GM18499 (cell line): ENCODE data around the gene SH3PXD2A.

Experiments
- ATAC-seq: cut with Tn5 transposase; IDR thresholded peaks from one replicate; pipeline ENCODE4 v1.9.1; 2021; ENCODE audit warnings: moderate number of reproducible peaks; ENCODE audit not compliant: insufficient read depth, unreplicated experiment

SH3PXD2A gene

DNA sequence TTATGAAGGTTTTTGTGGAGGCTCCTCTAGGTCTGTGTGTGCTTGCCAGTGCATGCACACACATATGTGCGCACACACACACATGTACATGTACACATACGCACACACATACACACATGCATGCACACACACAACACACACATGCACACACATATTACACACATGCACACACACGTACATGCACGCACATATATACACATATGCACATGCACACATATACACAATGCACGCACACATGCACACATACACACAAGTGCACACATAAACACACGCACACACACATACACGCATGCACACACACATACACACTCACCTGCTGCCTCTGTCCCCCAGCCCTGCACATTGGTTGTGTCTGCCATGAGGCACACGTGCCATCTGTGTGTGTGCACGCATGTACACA, 295.6 kb downstream of the SH3PXD2A start:
- ATAC-seq = no peak

DNA sequence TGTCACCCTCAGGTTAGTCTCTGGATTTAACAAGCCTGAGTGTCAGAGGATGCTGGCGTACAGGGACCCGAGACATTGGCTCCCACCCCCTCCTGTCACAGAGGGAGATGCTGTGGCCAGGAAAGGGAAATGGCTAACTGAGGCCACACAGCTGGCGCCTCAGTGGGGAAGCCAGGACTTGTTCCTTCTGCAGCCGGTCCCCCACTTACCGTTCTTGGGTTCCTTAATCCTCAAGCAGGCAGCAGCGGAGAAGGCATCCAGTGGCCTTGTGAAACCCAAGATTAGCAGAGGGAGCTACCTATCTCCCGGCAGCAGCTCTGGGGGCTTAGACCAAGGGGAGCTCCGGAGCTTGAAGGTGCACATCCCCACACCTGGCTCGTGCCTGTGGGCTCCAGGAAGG, 296.5 kb downstream of the SH3PXD2A start:
- ATAC-seq = no peak

DNA sequence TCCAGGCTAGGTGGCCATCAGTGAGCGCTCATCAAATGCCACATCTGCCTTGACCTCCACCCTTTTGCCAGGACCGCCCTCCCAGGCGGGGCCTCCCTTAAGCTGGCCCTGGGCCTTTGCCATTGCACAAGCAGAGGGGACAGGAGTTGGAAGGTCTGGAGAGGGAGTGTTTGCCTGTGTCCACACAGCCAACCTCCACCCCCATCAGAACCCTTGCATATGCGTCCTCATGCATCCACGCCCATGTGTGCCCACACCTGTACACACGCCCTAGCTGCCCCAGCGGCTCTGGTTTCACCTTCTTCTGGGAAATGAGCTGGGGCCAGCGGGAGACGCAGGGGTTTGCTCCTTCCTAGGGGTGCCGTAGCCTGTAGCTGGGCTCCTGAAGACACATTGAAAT, 297.9 kb downstream of the SH3PXD2A start:
- ATAC-seq = no peak

DNA sequence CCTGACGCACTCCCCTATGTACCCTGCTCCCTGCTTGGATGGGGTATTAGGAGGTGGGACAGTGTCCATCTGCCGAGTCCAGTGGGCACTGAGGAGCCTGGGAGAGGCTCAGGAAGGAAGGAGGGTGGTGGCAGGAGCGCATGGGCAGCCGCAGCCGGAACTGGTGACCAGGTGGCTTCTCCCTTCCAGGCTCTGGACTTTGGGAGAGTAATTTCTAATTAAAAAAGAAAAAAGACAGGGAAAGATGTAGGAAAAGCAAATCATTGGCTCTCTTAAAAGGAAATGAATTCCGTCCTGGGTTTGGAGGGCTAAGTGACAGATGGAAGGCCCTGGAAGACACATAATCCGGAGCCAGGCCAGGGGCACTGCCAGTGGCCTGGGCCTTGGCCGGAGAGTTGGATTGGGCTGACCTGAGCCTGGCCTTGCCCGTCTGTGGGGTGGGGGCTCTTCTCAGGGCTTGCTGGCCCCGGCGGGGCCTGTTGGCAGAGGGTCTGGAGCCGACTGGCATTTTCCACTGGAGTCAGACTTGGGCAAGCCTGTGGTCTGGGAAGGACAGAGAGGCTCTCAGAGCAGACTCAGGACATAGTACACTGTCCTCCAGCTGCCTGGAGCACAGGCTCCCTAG, 298.9 kb downstream of the SH3PXD2A start:
- ATAC-seq = no peak

DNA sequence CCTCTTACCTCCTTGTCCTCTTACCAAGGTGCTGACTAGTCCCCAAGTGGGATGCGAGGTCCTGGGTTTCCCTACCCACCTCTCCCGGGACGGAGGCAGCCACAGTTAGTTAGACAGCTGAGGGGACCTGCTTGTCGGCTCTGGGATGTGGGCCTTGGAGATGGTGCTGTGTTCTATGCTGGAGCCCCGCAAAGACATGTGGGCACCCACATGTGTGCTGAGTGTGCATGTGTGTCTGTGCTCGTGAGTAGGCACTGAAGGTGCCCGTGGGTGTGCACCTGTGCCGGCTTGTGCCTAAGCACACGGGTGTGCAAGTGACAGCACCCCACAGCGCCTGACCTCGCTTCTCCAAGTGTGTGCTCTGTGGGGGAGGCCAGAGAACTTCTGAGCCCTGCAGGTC, 299.7 kb downstream of the SH3PXD2A start:
- ATAC-seq = no peak

DNA sequence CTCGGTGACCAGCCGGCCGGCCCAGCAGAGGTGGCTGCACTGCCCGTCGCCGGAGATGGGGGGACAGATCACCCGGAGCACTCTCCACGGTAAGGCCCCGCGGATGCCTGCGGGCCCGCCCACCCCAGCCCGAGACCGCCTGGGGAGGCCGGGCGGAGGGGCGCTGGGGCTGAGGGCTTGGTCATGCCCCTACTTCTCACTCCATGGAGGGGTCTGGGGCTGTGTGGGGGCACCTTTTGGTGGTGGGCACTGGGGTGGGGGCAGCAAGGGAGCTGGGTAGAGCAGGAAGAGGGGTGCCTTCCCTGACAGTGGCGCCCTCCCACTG, 300.1 kb downstream of the SH3PXD2A start:
- no peak for ATAC-seq

DNA sequence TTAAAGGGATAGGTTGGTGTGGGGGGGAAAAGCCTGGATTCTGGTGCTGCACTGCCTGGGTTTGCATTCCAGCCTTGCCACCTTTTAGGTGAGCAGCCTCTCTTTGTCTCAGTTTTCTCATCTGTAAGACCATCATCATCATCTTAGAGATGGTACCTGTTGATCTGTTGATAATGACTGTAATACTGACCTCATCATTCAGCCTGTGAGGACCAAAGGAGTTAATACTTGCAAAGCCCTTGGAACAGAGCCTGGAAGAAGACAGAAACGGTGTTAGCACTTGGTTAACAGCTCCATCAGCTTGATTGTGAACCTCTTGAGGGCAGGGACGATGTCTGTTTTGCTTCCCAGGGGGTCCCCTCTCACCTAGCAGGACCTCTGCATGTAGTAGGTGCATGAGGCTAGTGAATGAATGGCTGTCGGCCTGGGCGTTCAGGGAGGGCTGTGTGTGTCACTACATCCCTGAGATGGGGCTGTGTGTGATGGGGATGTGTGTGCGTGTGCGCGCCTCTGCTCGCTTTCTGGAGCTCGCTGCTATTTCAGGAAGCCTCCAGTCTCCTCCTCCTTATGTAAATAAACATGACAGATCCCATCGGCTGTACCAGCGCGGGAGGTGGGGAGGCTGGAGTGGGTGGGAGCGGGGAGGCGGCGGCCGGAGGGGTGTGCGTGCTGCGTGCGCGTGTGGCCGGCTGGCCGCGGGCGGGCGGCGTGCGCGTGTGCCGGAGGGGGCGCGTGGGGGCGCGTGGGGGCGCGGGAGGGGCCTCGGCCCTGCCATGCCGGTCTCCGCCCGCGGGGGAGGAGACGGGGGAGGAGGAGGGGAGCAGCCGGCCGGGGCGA, 300.7 kb downstream of the SH3PXD2A start:
- ATAC-seq = no peak

DNA sequence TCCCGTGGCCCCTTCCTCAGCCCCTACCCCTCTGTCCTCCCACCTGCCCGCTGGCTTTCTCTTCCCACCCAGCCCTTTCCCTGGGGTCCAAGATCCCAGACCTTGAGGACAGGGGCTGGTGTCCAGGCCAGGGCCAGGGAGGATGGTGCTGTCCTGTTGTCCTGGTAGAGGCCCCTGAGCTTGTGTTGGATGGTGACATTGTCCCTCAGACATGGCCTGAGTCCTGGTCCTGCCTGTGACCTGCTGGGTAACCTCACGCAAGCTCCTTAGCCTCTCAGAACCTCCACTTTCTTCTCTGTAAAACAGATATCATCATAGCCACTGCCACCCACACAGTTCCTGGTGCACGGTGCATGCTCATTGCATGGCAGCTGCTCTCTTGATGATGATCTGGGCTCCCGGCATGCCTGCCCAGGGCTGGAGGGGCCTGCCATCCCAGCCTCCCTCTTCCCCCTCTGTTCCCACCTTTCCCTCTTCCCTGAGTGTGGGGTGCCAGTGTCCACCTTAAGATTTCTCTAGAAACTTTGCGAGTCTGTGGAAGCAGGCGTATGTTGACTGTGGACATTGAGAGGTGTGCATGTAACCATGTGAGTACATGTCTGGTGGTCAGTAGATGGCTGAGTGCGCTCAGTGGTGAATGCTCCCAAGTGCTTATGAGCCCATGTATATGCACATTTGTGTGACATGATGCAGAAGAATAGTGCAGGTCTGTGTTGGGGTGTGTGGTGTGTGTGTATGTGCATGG, 301.5 kb downstream of the SH3PXD2A start:
- ATAC-seq = no peak

DNA sequence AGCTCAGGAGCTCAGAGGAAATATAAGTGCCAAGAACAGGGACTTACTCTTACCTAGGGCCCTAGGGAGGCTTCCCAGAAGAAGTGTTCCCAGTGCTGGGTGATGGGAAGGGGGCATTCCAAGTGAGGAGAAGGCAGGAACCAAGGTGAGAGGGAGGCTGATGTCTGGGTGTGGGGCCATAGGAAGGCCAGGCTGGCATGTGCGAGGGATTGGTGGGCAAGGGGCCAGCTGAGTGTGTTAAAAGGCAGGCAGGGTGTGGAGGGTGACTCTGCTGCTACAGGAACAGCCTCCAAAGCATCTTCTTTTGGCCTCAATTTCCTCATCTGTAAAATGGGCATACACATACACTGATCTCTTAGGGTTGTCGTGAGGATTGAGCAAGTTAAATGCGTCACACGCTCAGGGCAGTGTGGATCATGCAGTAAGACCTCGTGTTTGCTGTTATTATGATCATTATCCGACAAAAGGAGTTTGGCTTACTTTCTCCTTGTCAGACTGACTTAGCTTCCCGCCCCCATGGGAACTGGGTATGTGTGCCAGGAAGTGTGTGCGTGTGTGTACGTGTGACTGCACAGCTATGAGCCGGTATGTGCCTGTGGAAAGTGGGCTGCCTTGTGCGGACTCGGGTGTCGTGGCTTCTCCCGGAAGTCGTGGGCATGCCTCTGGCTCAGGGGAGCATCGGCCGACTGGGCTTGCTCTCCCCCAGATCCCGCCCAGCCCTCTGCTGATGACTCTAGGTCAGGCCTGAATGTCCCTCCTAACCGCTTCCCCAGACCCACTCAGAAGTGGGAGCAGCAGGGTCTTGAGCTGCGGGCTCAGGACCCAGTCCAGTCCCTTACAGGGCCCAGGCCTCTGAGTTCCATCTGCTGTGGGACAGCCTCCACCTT, 302.3 kb downstream of the SH3PXD2A start:
- ATAC-seq = no peak

DNA sequence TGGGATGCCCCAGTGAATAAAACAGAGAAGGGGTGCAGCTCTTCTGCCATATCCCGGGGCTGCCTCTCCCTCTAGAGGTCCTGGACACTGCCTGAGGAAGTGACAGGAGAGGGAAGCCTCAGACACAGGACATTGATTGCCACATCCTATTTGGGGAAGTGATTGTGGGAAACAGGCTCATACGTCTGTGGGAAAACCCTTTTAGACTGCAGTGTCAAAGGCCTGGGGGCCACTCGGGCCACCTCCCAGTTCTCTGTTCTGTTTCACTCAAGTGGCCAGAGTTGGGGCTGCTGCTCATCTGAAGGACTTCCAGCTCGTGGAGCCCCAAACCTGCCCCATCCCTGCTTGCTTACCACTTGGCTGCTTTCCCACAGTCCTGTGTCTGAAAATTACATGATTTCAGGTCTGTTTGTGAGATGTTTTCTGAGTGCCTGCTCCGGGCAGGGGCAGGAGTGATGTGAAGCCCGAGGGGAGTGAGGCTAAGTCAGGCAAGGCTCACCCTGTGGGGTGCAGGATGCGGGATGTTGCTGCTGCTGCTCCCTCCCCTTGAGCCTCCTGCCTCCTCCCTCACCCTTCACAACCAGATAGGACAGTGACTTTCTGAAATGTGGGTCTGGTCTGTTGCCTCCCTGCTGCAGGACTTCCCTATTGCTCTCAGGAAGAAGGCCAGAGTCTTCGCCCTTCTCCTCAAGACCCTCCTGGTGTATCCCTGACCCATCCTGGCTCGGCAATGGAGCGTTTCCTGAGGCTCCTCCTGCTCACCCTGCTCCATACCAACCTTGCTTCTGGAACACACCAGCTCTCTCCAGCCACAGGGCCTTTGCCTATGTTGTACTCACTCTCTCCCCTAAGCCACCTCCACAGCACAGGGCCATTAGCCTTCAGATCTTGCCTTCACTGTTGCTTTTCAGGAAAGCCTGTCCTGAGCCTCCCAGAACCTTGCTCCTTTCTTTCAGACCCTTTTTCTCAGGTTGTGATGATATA, 303.5 kb downstream of the SH3PXD2A start:
- no peak for ATAC-seq

DNA sequence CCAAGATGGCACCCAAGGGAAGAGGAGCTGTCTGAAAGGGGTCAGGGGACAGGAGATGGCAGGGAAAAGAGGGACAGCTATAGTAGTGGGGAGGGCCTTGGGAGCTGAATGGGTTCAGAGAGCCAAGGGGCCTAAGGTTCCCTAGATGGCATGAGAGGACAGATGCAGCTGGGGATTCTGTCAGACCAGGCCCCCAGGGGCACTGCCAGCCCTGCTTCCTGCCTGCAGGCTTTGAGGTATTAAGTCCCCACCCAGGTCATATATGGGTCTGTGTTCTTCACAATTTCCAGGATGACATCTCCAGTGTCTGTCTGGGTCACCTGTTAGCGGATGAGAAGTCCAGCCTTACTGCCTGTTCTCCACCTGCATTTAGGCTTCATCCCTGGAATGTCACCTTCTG, 305.1 kb downstream of the SH3PXD2A start:
- ATAC-seq = no peak

DNA sequence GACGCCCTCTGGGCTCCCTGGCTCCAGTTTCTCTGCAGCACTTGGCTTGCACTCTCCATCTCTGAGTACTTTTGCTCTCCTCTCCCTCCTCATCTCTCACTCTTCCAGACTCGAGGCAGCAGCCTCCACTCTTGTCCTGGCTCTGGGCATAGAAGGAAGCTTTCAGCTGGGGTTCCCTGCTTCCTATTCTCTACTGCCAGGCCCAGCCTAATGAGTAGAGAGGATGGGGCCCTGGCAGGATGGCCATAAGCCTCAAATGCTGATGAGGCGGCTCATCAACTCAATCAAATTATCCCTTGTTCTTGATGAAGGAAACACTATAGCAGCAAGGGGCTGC, 306.1 kb downstream of the SH3PXD2A start:
- ATAC-seq = no peak

DNA sequence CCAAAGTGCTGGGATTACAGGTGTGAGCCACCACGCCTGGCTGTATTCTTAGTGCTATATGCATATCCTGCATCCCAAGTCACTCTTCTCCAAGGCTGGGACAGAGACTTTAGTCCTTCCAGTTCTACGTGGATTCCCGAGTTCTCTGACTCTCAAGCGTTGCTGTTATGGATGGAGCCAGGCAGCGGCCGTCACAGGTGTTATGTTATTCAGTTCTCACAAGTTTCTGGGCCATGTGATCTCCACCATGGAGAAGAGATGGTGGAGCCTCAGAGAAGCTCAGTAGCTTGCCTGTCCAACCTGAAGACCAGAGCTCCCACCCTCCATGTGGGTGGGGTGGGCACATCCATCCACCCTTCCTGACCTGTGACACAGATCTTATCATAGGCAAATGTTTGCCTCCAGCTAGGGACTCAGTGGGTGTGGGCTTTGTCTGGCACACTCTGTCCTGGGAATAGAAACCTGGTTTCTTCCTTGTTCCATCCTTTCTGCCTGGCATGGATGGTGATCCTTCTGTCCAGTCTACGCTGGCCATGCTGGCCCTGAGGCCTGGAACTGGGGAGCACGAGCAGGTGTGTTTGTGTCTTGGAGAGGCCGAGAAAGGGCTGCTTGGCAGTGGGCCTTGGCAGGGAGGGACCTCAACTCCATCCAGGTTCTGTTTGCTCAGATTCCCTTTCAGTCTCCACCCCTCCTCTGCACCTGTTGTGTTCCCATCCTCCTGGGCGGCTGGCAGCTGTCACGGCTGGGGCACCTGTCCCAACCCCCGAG, 306.6 kb downstream of the SH3PXD2A start:
- ATAC-seq = no peak

DNA sequence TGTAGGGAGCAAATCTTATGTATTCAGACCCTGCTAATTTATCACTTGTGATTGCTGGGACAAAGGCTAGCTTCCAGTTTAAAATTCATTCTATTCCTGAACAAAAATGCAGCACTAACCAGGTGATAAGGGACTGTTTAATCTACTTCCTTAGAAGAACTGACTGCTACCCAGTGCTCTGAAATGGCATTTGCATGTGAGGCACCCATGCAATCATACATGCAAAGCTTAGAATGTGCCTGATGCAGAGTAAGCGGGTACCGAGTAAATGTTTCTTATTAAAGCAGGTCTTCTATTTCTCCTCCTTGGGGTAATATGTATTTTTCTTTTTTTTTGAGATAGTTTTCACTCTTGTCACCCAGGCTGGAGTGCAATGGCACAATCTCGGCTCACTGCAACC, 307.4 kb downstream of the SH3PXD2A start:
- no peak for ATAC-seq

DNA sequence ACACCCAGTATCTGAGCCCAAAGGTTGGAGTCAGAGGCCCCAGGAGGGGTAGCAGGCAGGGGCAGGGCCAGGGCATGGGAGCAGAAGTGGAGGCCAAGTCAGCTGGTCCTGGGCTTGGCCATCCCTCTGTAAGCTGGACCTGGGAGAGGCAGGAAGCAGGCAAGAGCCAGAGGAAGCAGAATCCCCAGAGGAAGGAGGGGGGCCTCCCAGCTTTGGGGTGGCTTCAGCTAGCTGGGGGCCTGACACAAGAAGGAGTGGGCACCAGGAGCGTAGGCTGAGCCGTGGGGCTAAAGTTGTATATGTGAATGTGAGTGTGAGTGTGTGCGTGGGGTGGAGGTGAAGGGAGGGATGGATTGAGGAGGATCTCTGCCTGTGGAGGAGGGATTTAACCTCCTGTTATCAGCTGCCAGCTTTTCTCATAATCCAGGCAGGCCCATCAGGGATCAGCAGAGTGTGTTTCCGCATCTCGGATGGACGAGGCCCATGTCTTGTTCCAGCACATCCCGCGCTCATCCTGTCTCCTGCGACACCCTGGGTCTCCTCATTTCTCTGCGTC, 307.9 kb downstream of the SH3PXD2A start:
- no peak for ATAC-seq

DNA sequence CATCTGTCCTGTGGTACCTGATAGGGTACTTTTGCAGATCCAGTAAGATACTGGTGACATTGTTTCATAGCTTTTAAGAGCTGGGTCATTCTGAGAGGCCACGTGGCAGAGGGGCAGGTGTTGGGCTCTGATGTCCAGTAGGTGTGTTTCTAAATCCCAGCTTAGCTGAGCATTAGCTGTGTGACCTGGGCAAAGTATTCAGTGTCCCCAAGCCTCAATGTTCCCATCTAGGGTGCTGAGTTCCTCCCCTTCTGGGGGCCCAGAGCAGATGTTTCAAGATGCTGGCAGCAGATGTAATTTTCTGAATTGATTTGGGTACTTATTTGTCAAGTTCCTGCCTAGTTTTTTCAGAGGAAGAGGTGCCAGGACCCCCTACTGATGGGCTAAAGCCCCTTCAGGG, 309.0 kb downstream of the SH3PXD2A start:
- ATAC-seq = no peak

DNA sequence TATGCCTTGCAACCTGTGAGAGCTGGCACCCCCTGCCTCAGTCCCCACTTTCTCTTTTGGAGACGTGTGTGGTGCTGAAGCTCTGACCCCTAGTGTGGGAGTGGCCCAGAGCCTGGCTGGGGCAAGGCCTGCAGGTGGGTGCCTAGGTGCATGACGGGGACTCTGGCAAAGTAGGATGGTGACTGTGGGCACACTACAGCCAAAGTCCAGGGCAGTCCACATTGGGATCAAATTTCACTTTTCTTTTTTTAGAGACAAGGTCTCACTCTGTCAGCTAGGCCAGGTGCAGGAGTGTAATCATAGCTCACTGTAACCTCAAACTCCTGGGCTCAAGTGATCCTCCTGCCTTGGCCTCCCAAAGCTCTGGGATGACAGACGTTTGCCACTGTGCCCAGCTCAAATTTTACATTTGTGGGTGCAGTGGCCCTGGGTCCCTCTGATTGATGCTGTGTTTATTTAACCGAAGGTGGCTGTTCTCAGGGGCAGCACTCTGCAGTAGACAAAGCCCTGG, 309.6 kb downstream of the SH3PXD2A start:
- no peak for ATAC-seq

DNA sequence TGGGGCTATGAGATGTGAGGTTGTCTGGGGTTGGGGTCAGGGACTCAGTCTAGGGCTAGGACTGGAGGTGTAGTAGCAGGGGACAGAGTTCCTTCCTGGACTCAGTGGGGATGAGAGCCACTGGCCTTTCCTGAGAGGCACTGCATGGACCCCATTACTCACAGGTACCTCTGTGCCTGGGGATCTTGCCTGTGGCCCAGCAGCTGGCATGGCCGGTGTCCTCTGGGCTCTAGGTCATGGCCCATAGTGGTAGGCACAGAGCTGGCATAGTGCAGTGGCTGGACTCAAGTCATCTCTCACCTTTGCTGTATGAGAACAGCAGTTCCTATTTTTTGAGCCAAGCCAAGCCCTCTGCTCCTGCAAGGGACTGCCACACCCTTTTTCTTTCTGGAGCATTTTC, 310.0 kb downstream of the SH3PXD2A start:
- ATAC-seq = no peak
